WTC11 (cell line): ENCODE measurements around the gene SDR42E2. TPM values are rescaled to one million over a fixed set of nuclear protein-coding genes. Genes with fewer than 3 reads are reported as not detected.

ENCODE experiments used
- CBFB ChIP-seq: sonication (generic); formaldehyde crosslinking; IDR thresholded peaks from 2 replicates; pipeline ENCODE4 v1.8.1; 2022; ENCODE audit warnings: mild to moderate bottlenecking, low read depth, missing genetic modification reagents
- ELF4 ChIP-seq: sonication (generic); formaldehyde crosslinking; IDR thresholded peaks from 2 replicates; pipeline ENCODE4 v1.8.1; 2022; ENCODE audit warnings: low read depth, mild to moderate bottlenecking, moderate library complexity, missing genetic modification reagents
- FOXJ3 ChIP-seq: sonication (generic); formaldehyde crosslinking; IDR thresholded peaks from 2 replicates; pipeline ENCODE4 v1.9.0; 2021; ENCODE audit warnings: missing genetic modification reagents, mild to moderate bottlenecking, borderline replicate concordance
- GRHL2 ChIP-seq: fragments of 250-450 bp; sonication (Bioruptor Pico); IDR thresholded peaks from 2 replicates; pipeline ENCODE4 v1.8.0; 2022; ENCODE audit warnings: mild to moderate bottlenecking, moderate library complexity; ENCODE audit not compliant: insufficient replicate concordance, severe bottlenecking
- HMGA2 ChIP-seq: fragments of 250-450 bp; sonication (Bioruptor Pico); IDR thresholded peaks from 2 replicates; pipeline ENCODE4 v1.4.0; 2021; ENCODE audit warnings: mild to moderate bottlenecking, moderate library complexity
- HMGXB4 ChIP-seq: sonication (generic); formaldehyde crosslinking; IDR thresholded peaks from 2 replicates; pipeline ENCODE4 v1.8.1; 2023; ENCODE audit warnings: mild to moderate bottlenecking, moderate library complexity, missing genetic modification reagents
- JAZF1 ChIP-seq: fragments of 250-450 bp; sonication (Bioruptor Pico); IDR thresholded peaks from 2 replicates; pipeline ENCODE4 v1.9.0; 2021; ENCODE audit warnings: moderate library complexity, mild to moderate bottlenecking, inconsistent platforms
- MYBL2 ChIP-seq: sonication (generic); formaldehyde crosslinking; IDR thresholded peaks from 2 replicates; pipeline ENCODE4 v1.8.1; 2023; ENCODE audit warnings: mild to moderate bottlenecking, moderate library complexity, missing genetic modification reagents
- NFATC4 ChIP-seq: fragments of 250-450 bp; sonication (Bioruptor Pico); IDR thresholded peaks from 2 replicates; pipeline ENCODE4 v1.9.0; 2021; ENCODE audit warnings: mild to moderate bottlenecking
- NFE2L1 ChIP-seq: sonication (generic); formaldehyde crosslinking; IDR thresholded peaks from 2 replicates; pipeline ENCODE4 v1.8.1; 2023; ENCODE audit warnings: missing genetic modification reagents
- NR1H2 ChIP-seq: sonication (generic); formaldehyde crosslinking; IDR thresholded peaks from 2 replicates; pipeline ENCODE4 v1.9.0; 2021; ENCODE audit warnings: mild to moderate bottlenecking, moderate library complexity, missing genetic modification reagents
- PRDM15 ChIP-seq: sonication (generic); formaldehyde crosslinking; IDR thresholded peaks from 2 replicates; pipeline ENCODE4 v1.8.0; 2022; ENCODE audit warnings: missing genetic modification reagents
- RELA ChIP-seq: sonication (generic); formaldehyde crosslinking; IDR thresholded peaks from 2 replicates; pipeline ENCODE4 v1.8.1; 2022; ENCODE audit warnings: missing genetic modification reagents, mild to moderate bottlenecking, borderline replicate concordance
- RORB ChIP-seq: fragments of 250-450 bp; sonication (Bioruptor Pico); IDR thresholded peaks from 2 replicates; pipeline ENCODE4 v1.9.0; 2021; ENCODE audit warnings: mild to moderate bottlenecking
- SMAD4 ChIP-seq: sonication (generic); formaldehyde crosslinking; IDR thresholded peaks from 2 replicates; pipeline ENCODE4 v1.8.0; 2022; ENCODE audit warnings: mild to moderate bottlenecking, missing genetic modification reagents
- SOX15 ChIP-seq: fragments of 250-450 bp; sonication (Bioruptor Pico); IDR thresholded peaks from 2 replicates; pipeline ENCODE4 v1.9.0; 2021; ENCODE audit warnings: mild to moderate bottlenecking
- TP53 ChIP-seq: sonication (generic); formaldehyde crosslinking; IDR thresholded peaks from 2 replicates; pipeline ENCODE4 v1.8.1; 2023; ENCODE audit warnings: mild to moderate bottlenecking, missing genetic modification reagents
- ZMAT4 ChIP-seq: fragments of 250-450 bp; sonication (Bioruptor Pico); IDR thresholded peaks from 2 replicates; pipeline ENCODE4 v1.9.0; 2021; ENCODE audit warnings: mild to moderate bottlenecking
- ZNF121 ChIP-seq: sonication (generic); formaldehyde crosslinking; IDR thresholded peaks from 2 replicates; pipeline ENCODE4 v1.8.0; 2023; ENCODE audit warnings: missing genetic modification reagents
- ZNF219 ChIP-seq: sonication (generic); formaldehyde crosslinking; IDR thresholded peaks from 2 replicates; pipeline ENCODE4 v1.8.0; 2023; ENCODE audit warnings: missing genetic modification reagents, mild to moderate bottlenecking, borderline replicate concordance
- ZNF317 ChIP-seq: sonication (generic); formaldehyde crosslinking; IDR thresholded peaks from 2 replicates; pipeline ENCODE4 v1.8.1; 2023; ENCODE audit warnings: low read depth, mild to moderate bottlenecking, moderate library complexity, missing genetic modification reagents, borderline replicate concordance
- ZNF396 ChIP-seq: fragments of 250-450 bp; sonication (Bioruptor Pico); IDR thresholded peaks from 2 replicates; pipeline ENCODE4 v1.8.0; 2021; ENCODE audit warnings: mild to moderate bottlenecking, moderate library complexity, borderline replicate concordance
- ZNF416 ChIP-seq: fragments of 250-450 bp; sonication (Bioruptor Pico); IDR thresholded peaks from 2 replicates; pipeline ENCODE4 v1.9.0; 2021; ENCODE audit warnings: mild to moderate bottlenecking, inconsistent platforms
- ZNF423 ChIP-seq: fragments of 250-450 bp; sonication (Bioruptor Pico); IDR thresholded peaks from 2 replicates; pipeline ENCODE4 v2.1.2; 2022; ENCODE audit warnings: mild to moderate bottlenecking, moderate library complexity
- total RNA-seq: library from RNA; stranded (reverse); gene quantifications from 3 replicates; pipeline ENCODE4 v1.2.3, GENCODE V29; 2021
- TF ChIP-seq, protein P1 (sequence below): fragments of 250-450 bp; sonication (Bioruptor Pico); IDR thresholded peaks from 2 replicates; pipeline ENCODE4 v1.9.0; 2021; ENCODE audit warnings: moderate library complexity, mild to moderate bottlenecking, inconsistent platforms, borderline replicate concordance
- TF ChIP-seq, protein P2 (sequence below): sonication (generic); formaldehyde crosslinking; IDR thresholded peaks from 2 replicates; pipeline ENCODE4 v1.8.0; 2022; ENCODE audit warnings: mild to moderate bottlenecking, missing genetic modification reagents
- TF ChIP-seq, protein P3 (sequence below): sonication (generic); formaldehyde crosslinking; IDR thresholded peaks from 2 replicates; pipeline ENCODE4 v1.8.0; 2023; ENCODE audit warnings: mild to moderate bottlenecking, missing genetic modification reagents
- TF ChIP-seq, protein P4 (sequence below): fragments of 200-600 bp; IDR thresholded peaks from 2 replicates; pipeline ENCODE4 v1.8.0; 2022; ENCODE audit warnings: antibody characterized with exemption

SDR42E2 gene
- total RNA-seq, 1 experiment from 2014 or later = 0.13 TPM

GRCh38 chr16:22195695-22196558, 33.6 kb downstream of the SDR42E2 start (continued):
- TF ChIP-seq PRDM15 (CRISPR knock-in tag) (no peak), MYBL2 (no peak), ZNF396 (CRISPR knock-in tag) (no peak), FOXJ3 (CRISPR knock-in tag) (no peak), NR1H2 (CRISPR knock-in tag) (no peak), HMGA2 (CRISPR knock-in tag) (no peak; the same call in 1 of the 2 replicates), JAZF1 (CRISPR knock-in tag) (no peak), ZNF219 (no peak), ZNF423 (CRISPR knock-in tag) (peak; percentile 50; the same call in 1 of the 2 replicates), ZNF416 (CRISPR knock-in tag) (no peak), GRHL2 (CRISPR knock-in tag) (no peak), NFATC4 (CRISPR knock-in tag) (no peak), HMGXB4 (peak; percentile 69; the same call in 1 of the 2 replicates), ZNF317 (no peak), ELF4 (CRISPR knock-in tag) (no peak), SOX15 (CRISPR knock-in tag) (no peak), RELA (CRISPR knock-in tag) (no peak), NFE2L1 (CRISPR knock-in tag) (no peak), ZNF121 (CRISPR knock-in tag) (peak; percentile 99), SMAD4 (CRISPR knock-in tag) (no peak), TP53 (CRISPR knock-in tag) (no peak), RORB (CRISPR knock-in tag) (no peak), CBFB (CRISPR knock-in tag) (no peak), ZMAT4 (CRISPR knock-in tag) (no peak)
- TF ChIP-seq, protein P1, sequence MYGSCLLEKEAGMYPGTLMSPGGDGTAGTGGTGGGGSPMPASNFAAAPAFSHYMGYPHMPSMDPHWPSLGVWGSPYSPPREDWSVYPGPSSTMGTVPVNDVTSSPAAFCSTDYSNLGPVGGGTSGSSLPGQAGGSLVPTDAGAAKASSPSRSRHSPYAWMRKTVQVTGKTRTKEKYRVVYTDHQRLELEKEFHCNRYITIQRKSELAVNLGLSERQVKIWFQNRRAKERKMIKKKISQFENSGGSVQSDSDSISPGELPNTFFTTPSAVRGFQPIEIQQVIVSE (CRISPR knock-in tag) = no peak
- TF ChIP-seq, protein P2, sequence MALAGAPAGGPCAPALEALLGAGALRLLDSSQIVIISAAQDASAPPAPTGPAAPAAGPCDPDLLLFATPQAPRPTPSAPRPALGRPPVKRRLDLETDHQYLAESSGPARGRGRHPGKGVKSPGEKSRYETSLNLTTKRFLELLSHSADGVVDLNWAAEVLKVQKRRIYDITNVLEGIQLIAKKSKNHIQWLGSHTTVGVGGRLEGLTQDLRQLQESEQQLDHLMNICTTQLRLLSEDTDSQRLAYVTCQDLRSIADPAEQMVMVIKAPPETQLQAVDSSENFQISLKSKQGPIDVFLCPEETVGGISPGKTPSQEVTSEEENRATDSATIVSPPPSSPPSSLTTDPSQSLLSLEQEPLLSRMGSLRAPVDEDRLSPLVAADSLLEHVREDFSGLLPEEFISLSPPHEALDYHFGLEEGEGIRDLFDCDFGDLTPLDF (CRISPR knock-in tag) = no peak
- TF ChIP-seq, protein P3, sequence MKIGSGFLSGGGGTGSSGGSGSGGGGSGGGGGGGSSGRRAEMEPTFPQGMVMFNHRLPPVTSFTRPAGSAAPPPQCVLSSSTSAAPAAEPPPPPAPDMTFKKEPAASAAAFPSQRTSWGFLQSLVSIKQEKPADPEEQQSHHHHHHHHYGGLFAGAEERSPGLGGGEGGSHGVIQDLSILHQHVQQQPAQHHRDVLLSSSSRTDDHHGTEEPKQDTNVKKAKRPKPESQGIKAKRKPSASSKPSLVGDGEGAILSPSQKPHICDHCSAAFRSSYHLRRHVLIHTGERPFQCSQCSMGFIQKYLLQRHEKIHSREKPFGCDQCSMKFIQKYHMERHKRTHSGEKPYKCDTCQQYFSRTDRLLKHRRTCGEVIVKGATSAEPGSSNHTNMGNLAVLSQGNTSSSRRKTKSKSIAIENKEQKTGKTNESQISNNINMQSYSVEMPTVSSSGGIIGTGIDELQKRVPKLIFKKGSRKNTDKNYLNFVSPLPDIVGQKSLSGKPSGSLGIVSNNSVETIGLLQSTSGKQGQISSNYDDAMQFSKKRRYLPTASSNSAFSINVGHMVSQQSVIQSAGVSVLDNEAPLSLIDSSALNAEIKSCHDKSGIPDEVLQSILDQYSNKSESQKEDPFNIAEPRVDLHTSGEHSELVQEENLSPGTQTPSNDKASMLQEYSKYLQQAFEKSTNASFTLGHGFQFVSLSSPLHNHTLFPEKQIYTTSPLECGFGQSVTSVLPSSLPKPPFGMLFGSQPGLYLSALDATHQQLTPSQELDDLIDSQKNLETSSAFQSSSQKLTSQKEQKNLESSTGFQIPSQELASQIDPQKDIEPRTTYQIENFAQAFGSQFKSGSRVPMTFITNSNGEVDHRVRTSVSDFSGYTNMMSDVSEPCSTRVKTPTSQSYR (CRISPR knock-in tag) = no peak
- TF ChIP-seq, protein P4, sequence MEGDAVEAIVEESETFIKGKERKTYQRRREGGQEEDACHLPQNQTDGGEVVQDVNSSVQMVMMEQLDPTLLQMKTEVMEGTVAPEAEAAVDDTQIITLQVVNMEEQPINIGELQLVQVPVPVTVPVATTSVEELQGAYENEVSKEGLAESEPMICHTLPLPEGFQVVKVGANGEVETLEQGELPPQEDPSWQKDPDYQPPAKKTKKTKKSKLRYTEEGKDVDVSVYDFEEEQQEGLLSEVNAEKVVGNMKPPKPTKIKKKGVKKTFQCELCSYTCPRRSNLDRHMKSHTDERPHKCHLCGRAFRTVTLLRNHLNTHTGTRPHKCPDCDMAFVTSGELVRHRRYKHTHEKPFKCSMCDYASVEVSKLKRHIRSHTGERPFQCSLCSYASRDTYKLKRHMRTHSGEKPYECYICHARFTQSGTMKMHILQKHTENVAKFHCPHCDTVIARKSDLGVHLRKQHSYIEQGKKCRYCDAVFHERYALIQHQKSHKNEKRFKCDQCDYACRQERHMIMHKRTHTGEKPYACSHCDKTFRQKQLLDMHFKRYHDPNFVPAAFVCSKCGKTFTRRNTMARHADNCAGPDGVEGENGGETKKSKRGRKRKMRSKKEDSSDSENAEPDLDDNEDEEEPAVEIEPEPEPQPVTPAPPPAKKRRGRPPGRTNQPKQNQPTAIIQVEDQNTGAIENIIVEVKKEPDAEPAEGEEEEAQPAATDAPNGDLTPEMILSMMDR = peak; percentile 46; the same call in 1 of the 2 replicates
